Parathyroid adenoma (tissue), 2 donors: ENCODE measurements around the gene CGB3.

Experiments
- H2AFZ ChIP-seq: fragments of 300-600 bp; sonication (generic); one replicate; pipeline ENCODE4 v1.7.0; 2017; ENCODE audit warnings: antibody characterized with exemption, mild to moderate bottlenecking
- H3K27ac ChIP-seq: fragments of 300-600 bp; sonication (generic); one replicate; pipeline ENCODE4 v1.7.0; 2017
- H3K27me3 ChIP-seq: fragments of 300-600 bp; sonication (generic); one replicate; pipeline ENCODE4 v1.7.0; 2017; ENCODE audit warnings: low read length; ENCODE audit not compliant: control insufficient read depth, insufficient read depth
- H3K36me3 ChIP-seq: fragments of 300-600 bp; sonication (generic); one replicate; pipeline ENCODE4 v1.7.0; 2017; ENCODE audit warnings: low read length; ENCODE audit not compliant: control insufficient read depth, insufficient read depth
- H3K4me1 ChIP-seq: fragments of 300-600 bp; sonication (generic); one replicate; pipeline ENCODE4 v1.7.0; 2017; ENCODE audit warnings: control low read depth
- H3K4me2 ChIP-seq: fragments of 300-600 bp; sonication (generic); one replicate; pipeline ENCODE4 v1.7.0; 2017; ENCODE audit warnings: low read length
- H3K4me3 ChIP-seq: fragments of 300-600 bp; sonication (generic); one replicate; pipeline ENCODE4 v1.7.0; 2017; ENCODE audit warnings: low read depth, low read length
- H3K79me2 ChIP-seq: fragments of 300-600 bp; sonication (generic); one replicate; pipeline ENCODE4 v1.7.0; 2017; ENCODE audit warnings: control low read depth
- H3K9ac ChIP-seq: fragments of 300-600 bp; sonication (generic); one replicate; pipeline ENCODE4 v1.7.0; 2017; ENCODE audit warnings: mild to moderate bottlenecking
- H3K9me3 ChIP-seq: fragments of 300-600 bp; sonication (generic); one replicate; pipeline ENCODE4 v1.7.0; 2017; ENCODE audit warnings: low read length; ENCODE audit not compliant: control insufficient read depth
- CTCF ChIP-seq: fragments of 300-600 bp; sonication (generic); IDR thresholded peaks from one replicate; pipeline ENCODE4 v1.7.0; 2017; ENCODE audit warnings: antibody characterized with exemption, mild to moderate bottlenecking
- donor health status: primary hyperparathyroidism.

CGB3 gene

GRCh38 chr19:48975947-48976847, 47.9 kb downstream of the CGB3 start:
- H3K36me3 ChIP-seq: no peaks in the 10 kb centered on the region
- no peaks in the 10 kb centered on the region for H3K9me3 ChIP-seq
- H3K4me1 ChIP-seq: no peaks in the 10 kb centered on the region
- no peak overlapping the region for H3K4me3 ChIP-seq
- H3K27me3 ChIP-seq: no peaks in the 10 kb centered on the region
- H2AFZ ChIP-seq: no peak overlapping the region
- no peak overlapping the region for H3K9ac ChIP-seq
- TF ChIP-seq CTCF: no peak
- H3K4me2 ChIP-seq: no peak overlapping the region
- no peaks in the 10 kb centered on the region for H3K79me2 ChIP-seq
- no peak overlapping the region for H3K27ac ChIP-seq
